OCI-LY7 (cell line): ENCODE results near the gene VRK3.

ENCODE experiments used
- CTCF ChIP-seq: fragments of 200-600 bp; sonication (generic); conservative IDR thresholded peaks from 2 replicates; pipeline ENCODE4 v1.5.1; 2014; ENCODE audit warnings: mild to moderate bottlenecking, antibody characterized with exemption, low read length, moderate library complexity, mixed read lengths
- EZH2phosphoT487 ChIP-seq: fragments of 200-600 bp; sonication (generic); IDR thresholded peaks from 2 replicates; pipeline ENCODE4 v1.6.1; 2018; ENCODE audit warnings: low read depth, borderline replicate concordance, mild to moderate bottlenecking, mixed run types, antibody characterized with exemption, low read length, moderate library complexity, mixed read lengths

GRCh38 chr19:50025022-50025793 lies at the start of gene VRK3:
- TF ChIP-seq CTCF (no peak), EZH2phosphoT487 (no peak)
